Activated naive CD4-positive, alpha-beta T cell treated with Interleukin-2 at 50 U/mL for 16 hours (primary cell): ENCODE measurements around the gene ZNRD2.
A peak's percentile ranks its signal among the peaks of the same experiment; 100 is the strongest.

ENCODE experiments used
- DNase-seq: peaks from one replicate; pipeline ENCODE4 v3.0.0-alpha.2; 2020

ZNRD2 gene

DNA sequence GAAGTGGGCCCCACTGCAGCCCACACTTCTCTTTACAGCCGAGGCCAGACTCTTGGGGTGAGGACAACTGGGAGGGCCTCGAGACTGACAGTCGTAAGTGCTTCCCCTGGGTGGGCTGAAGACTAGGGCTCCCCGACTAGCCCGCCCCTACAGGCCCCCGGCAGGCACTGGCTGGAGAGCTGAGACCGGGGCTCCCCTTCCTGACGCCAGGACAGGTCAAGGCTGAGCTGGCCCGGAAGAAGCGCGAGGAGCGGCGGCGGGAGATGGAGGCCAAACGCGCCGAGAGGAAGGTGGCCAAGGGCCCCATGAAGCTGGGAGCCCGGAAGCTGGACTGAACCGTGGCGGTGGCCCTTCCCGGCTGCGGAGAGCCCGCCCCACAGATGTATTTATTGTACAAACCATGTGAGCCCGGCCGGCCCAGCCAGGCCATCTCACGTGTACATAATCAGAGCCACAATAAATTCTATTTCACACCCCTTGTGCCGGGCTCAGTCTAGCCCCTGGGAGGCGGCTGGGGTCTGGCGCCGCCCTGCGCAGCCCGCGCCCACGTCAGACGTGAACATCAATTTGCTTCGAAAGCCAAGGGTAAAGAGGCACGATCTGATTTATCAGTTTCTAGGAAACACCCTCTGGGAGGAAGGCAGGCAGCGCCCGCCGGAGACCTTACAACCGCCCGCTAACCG, 31.9 kb upstream of the ZNRD2 start:
- no peak for DNase-seq

DNA sequence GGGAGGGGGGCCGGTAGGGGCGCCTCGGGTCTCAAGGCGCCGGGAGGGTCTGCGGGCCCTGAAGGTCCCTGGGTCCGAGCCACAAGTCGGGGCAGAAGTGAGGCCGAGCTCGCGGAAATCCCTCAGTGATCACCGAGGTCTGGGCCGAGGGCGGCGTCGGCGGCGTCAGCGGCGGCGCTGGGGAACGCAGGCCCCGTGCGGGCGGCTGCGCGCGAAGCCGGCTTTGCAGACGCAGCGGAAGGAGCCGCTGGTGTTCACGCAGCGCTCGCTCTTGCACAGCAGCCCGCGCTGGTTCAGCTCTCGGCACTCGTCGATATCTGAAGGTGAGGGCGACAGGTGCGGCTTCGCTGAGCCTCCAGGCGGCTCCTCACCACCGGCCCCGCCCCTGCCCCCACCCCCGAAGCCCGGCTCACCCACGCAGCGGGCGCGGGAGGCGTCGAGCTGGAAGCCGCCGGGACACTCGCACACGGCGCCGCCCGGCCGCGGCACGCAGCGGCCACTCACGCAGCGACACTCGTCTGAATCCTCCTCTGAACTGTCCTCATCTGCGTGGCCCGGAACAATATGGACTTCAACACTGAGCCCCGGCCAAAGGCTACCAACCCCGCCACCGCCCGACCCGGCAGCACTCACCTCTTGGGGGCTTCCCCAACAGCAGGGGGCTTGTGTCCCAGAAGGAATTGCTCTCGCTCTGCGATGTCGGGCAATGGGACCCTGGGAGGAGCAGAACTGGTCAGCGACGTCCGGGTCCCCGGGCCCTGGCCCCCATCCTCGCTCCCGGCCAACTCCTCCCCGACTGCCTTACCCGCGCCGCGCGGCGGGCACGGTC, 31.1 kb upstream of the ZNRD2 start:
- DNase-seq, result no peak

DNA sequence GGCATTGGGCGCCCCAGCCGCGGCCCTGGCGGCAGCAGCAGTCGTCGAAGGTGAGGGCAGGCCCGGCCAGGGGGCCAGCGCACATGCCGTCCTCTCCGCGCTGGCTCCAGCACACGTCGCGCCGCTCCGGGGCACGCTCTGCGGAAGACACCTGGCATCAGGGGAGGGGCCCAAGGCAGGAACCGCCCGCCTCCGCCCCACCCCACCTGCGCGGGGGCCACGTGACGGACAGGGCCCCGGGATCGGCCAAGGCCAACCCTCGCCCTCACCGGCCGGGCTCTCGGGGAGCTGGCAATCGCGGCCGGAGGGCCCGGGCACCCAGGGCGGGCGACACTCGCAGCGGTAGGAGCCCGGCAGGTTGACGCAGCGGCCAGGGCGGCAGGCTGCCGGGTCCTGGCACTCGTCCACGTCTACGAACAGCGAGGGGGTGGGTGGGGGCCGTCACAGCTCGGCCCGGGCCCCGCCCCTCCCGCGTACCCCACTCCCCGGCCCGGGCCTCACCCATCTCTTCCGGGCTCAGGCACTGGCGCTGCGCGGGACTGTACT, 30.5 kb upstream of the ZNRD2 start:
- no peak for DNase-seq

DNA sequence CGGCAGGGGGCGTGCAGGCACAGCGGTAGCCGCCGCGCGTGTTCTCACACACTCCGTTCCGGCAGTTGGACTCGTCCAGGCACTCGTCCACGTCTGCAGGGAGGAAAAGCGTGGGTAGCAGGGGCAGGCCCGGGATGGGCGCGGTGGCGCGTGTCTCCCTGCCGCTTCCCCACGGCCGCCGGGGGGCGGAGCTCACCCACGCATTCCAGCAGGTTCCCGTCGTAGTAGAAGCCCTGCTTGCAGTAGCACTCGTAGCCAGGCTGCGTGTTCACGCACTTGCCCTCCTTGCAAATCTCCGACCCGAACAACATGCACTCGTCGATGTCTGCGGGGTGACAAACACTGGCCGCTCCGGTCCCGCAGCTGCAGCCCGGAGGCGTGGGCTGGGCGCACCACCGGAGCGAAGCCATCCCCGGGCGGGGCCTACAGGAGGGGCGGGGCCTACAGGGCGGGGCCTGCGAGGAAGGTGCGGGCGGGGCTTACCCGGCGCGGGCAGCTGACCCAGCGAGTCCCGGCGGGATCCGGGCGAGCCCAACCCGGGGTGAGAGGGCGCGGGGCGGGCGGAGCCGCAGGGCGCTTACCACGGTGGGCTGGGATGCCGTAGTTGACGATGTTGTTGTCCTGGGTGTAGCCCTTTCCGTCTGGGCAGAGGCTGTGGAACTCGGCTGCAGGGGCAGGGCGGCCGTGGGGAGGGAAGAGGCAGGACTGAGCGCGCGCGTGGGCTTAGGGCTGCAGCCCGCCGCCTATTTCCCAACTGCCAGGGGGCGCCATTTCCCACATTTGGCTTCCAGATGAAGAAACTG, 29.8 kb upstream of the ZNRD2 start:
- DNase-seq, result peak; percentile 93

DNA sequence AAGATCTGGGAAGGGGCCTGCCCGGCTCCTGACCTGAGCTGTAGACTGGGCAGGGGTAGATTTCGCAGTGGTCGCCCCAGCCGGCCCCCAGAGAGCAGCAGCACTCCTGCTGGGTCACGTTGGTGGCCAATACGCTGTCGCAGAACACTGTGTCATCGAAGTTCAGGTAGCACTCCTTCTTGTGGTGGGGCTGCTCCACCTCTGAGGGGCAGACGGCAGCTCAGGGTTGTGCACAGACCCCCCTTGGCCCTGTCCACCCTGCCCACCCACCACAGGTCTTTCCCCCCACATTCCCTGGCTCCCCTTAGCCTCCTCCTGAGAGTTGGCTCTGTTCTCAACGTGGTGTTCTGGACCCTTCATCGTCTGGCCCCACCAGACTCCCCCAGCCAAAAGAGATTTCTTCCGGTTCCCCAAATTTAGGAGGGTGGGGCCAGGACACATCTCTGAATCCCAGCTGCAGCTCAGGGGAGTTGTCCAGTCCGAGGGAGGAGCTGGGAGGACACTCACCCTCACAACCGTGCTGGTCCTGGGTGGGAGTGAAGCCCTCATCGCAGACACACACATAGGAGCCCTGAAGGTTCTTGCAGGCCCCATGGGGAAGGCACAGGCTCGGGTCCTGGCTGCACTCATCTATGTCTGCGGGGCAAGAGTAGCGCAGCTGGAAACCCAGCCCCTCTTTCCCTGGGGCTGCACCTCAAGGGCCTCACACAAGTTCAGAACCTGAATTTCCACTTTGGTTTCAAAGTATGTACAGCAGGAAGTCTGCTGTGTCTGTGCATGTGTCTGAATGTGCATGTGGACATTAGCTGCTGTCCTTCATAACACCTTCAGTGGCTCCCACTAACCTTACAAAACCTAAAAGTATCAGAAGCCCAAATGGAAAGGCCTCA, 28.9 kb upstream of the ZNRD2 start:
- DNase-seq, result no peak

DNA sequence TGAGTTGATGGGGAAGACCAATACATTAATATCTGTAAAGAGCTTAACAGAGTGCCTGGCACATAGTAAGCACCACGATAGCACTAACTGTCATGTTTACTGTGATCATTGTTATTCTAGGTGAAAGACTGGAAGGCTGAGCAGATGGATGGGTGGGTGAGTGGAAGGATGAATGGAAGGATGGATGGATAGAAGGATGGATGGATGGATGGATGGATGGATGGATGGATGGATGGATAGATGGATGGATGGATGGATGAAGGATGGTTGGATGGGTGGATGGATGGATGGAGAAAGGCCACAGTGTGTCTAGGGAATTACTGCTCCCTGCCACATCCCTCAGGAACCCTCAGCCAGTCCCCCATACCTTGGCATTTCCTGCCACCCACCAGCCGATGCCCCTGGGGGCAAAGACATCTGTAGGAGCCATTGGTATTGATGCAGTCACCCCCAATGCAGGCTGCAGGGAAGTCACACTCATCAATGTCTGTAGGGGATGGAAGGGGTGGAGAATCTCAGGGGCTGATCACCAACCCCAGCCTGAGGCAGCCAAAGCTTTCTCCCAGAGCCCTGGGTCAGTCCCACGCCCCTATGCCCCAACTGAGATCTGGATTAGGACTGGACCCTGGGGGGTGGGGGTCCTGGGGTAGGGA, 27.4 kb upstream of the ZNRD2 start:
- DNase-seq, result no peak

DNA sequence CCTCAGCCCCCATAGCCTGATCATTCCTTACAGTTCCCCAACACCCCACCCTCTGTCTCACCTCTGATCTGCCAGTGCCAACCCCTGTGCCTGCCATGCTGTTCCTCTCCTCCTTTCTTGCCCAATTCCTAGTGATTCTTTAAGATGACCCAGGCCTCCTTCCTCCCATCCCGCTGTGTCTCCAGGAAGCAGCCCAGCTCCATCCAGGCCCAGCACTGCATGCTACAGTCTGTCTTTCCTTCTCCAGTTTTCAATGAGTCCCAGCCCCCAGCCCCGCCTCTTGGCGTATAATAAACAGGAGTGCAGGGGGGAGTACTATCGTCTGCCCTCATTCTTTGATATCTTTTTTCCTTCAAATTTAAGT, 24.4 kb upstream of the ZNRD2 start:
- DNase-seq, result no peak

DNA sequence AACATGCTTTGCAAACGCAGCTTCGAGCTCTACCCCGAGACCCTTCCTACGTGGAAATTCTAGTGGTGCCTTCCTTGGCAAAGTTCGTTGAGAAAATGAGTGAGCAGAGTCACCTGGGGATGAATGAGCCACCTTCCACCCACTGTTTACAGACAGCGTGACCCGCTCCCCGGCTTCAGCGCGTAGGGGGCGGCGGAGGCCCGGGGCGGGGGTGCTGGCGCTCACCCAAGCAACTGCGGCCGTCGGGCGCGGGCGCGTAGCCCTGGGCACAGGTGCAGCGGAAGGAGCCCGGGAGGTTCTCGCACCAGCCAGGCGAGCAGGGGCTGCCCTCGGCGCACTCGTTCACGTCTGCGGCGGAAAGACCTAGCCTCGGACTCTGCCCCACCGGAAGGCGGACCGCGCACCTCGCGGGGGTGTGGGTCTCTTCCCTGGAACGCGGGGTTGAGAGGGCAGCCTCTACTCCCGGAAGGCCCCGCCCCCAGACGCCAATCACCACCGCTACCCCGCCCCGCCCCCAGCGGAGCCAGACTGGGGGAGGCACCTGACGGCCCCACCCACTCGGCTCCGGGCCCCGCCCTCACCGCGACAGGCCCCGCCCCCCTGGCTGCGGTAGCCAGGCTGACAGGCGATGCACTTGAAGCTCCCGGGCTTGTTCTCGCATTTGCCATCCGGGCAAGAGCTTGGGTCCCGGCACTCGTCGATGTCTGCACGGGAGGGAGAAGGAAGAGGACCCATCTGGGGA, 23.9 kb upstream of the ZNRD2 start:
- peak; percentile 98 for DNase-seq

DNA sequence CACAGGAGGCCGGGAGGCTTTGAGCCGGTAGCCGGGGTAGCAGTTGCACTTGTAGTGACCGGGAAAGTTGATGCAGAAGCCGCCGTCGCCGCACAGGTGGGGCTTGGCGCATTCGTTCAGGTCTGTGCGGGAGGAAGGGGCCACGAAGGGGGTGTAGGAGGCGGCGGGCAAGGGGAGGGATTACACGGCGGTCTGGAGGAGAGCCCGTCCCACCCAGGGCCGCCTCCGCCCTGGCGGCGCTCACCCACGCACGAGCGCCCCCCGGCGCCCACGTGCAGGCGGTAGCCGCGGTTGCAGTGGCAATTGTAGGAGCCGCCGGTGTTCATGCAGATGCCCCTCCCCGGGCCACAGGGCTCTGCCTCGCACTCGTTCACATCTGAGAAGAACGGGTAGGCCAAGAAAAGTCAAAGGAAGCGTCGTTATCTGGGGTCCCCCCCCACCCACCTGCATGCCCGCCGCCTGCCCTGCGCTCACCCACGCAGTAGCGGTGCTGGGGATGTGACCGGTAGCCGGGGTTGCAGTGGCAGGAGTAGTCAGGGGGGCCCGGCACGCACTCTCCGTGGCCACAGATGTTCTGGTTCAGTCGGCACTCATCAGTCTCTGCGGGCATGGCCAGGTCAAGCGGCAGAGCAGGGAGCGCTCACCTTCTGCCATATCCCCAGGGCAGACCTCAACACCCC, 22.7 kb upstream of the ZNRD2 start:
- DNase-seq, result no peak

DNA sequence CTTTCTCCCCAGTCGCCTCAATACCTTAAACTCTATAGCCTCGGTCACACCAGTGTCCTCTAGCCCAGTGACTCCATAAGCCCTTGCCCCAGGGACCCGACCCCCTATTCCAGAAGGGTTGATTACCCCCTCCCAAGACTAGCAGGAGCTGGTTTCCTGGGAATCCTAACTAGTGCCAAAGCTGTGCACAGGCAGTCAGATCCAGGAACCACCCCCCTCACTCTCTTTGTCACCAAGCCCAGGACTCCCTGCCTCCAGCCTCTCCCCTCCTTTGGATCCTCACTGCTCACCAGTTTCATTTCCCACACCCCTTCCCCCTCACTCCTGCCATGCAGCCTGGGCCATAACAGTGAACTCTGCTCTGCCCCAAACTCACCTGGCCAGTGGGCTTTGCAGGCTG, 21.9 kb upstream of the ZNRD2 start:
- DNase-seq, result no peak

DNA sequence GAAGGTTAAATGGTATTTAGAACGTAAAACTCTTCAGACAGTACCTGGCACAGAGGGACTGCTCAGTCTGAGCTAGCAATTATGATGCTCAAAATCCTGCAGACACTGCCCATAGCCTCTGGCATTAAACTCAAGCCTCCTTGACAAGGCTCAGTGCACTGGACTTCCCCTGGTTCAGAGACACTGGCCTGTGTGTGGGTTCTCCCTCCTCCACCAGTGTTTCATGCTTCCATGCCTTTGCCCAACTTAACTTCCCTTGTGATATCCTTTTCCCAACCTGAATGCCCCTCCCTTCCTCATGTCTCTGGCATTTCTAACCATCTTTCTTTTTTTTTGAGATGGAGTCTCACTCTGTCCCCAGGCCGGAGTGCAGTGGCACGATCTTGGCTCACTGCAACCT, 21.2 kb upstream of the ZNRD2 start:
- DNase-seq, result no peak

DNA sequence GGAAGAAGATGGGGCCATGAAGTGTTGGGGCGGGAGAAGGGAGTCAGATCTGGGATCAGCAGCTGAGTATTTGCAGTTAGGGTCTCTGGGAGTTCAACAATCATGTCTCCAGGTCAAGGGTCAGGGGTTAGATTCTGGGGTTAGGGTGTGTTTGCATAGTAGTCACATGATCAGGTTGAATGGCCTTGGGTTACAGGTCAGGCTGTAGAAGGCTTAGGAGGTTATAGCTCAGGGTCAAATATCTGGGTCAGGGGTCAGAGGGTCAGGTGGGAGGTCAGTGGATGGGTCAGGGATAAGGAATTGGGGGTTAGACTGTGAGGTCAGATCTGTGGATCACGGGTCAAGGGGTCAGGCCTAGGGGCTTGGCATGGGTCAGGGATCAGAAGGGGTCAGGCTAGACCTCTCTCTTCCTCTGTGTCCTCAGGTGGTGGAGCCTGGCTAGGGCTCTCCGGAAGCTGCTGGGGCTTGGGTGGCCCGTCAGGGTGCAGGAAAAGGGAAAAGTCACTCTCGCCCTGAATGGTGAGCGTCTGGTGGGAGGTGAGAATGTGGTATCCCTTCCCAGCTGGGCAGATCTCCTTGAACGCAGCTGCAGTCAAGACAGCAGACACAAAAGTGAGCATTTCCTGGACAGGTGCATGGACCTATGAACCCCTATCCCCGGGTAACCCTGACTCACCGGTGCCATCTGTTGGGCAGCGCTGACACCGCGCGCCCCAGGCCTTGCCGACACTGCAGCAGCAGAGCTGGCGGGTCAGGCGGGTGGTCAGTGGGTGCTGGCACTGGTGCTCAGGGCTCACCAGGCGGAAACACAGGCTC, 18.5 kb upstream of the ZNRD2 start:
- peak; percentile 64 for DNase-seq

DNA sequence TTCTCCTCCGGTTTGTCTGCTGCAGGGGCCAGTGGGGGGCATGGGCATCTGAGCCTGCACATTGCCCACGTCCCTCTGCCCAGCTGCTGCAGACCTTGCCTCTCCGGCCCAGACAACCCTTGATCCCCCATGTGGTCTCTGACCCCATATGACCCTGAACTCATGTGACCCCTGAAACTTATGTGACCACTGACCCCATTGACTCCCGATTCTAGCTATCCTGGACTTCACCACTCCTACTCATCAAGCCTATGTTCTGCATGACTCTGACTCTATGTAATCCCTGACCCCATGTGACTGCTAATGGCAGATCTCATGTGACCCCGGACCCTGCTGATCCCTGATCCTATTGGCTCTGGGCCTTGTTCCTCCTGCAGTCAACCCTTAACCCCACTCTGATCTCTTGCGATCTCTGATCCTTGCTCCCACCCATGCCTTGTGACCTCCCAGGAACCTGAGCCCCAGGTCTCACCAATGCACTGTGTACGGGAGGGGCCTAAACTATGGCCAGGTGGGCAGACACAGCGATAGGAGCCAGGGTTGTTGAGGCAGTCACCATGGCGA, 17.8 kb upstream of the ZNRD2 start:
- no peak for DNase-seq

DNA sequence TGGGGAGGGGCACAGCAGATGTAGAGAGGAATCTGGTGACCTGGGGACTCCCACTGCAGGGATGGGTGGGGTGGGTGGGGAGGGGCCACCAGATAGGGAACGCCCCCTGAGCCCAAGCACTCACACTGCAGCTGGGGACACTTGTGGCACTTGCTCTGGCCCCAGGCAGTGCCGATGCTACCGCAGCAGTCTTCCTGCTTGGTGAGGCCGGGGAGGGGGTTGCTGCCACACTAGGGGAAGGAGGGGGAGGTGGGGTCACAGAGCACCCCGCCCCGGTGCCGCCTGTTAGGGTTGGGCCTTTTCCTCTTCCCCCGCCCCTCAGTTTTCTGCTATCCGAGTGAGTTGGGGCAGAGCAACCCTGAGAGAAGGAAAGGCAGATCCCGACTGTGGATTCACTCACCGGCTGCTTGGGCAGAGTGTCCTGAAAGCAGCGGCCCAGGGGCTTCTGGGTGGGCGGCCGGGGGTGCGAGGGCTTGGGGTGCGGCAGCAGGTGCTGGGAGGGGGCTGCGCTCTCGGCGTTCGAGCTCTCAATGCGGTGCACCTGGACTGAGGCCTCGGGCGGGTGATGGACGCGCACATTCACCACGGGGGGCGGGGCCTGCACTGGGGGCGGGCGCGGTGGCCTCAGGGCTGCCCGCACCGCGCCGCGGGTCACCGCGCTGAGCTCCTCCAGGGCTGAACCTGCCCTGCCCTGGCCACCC, 16.8 kb upstream of the ZNRD2 start:
- DNase-seq, result peak; percentile 53

DNA sequence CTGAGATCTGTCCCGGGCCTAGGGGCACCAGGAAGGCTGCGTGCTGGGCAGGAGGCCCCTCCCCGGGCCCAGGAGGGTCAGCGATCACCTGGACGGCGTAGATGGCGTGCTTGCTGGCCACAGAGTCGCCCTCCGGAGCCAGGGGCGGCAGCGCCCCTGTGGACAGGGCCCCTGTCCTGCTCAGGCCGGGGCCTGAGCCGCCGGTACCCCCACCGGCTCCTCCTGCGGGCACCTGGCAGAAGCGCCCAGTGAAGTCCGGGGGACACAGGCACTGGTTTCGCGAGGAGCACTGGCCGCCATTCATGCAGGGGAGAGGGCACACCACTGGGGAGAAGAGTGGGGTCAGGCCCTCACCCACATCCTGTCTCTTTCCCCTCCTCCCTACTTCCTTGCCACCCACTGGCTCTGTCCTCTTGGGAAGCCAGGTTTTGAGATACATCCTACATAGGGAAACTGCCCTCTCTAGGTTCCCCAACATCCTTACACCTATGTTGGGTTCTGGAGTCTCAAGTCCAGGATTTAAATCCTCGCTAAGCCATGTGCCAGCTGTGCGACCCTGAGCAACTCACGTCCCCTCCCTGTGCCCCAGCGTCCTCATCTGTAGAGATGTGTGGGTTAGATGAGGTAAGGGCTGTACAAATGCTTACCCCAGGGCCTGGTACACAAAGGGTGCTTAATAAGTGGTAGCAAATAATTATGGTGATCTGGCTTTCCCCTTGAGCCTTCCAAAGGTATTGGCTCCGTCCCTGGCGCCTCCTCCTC, 16.0 kb upstream of the ZNRD2 start:
- no peak for DNase-seq

DNA sequence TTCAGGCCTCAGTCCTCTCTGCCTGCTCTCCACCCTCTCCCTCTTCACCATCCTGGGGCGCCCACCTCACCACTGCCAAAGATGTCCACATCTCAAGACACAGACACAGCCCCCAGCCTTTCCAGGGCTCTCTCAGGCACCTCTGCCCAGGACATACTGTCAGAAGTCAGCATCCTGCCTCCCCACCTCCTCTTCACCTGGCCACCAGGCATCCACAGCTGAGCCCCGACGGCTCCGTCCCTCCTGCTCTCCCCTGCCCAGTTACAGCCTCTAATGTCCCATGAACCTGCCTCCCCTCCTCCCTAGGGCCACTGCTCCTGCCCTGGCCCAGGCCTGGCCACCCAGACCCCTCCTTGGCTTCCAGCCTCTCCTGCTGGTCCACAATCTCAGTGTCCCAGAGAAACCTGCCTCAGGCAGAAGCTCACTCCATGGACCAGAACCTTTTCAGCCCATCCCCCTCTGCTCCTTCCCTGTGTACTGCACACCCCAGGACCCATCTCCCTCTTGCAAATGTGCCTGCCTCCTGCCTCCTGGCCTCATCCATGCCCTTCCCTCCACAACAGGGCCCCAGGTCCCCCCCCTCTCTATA, 15.3 kb upstream of the ZNRD2 start:
- DNase-seq, result no peak

DNA sequence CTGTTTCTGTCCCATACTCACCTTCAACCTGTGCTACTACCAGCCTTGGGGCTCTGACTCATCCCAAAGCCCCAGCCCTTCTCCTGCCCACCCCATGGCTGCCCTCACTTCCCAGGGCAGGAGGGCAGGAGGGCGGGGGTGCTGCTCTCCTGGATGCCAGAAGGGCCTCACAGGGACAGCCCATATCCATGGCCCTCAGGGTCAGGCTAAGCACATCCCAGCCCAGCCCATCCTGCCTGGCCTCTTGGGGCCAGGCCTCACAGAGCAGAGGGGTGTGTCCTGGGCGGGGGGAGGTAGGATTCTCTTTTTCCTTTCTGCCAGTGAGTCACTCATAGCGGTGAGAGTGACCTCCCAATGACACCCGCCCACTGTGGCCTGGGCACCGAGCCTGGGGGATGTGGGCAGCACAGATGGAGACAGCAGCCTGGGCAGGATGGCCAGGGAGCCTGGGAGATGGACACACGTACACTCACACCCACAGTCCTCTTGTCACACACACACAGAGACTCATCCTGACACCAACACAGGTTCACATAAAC, 14.5 kb upstream of the ZNRD2 start:
- DNase-seq, result peak; percentile 41
